HG03060 (cell line): ENCODE measurements around the gene CRYGN.

ENCODE experiments used
- ATAC-seq: cut with Tn5 transposase; IDR thresholded peaks from one replicate; pipeline ENCODE4 v1.9.1; 2021; ENCODE audit warnings: low read depth, moderate number of reproducible peaks; ENCODE audit not compliant: unreplicated experiment

Gene CRYGN

DNA sequence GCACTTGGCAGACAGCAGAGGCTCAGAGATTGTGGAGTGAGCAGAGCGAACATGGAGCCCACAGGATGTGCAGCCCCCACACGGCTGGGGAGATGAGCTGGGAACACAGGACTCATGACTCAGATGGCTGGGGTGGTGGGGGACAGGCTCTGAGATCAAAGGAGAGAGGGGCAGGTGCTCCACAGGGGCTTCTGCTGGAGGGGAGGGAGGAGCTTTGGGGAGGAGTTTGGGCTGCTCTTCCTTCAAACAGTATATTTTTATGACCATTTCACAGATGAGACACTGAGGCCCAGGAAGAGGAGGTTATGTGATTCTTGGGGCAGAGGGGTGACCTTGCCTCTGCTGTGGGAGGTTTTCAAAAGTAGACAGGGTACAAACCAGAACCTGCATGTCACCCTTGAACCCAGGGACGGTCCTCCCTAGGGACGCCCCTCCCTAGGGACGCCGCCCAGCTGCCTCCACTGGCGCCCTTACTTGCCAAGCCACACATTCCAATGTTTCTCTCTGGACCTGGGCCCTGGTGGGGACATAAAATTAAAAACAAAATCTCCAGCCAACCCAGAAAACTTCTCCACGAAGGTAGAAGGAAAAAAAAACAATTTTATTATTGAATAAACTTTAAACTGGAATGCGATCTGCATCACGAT lies 981 bp upstream of the CRYGN start:
- ATAC-seq = no peak

DNA sequence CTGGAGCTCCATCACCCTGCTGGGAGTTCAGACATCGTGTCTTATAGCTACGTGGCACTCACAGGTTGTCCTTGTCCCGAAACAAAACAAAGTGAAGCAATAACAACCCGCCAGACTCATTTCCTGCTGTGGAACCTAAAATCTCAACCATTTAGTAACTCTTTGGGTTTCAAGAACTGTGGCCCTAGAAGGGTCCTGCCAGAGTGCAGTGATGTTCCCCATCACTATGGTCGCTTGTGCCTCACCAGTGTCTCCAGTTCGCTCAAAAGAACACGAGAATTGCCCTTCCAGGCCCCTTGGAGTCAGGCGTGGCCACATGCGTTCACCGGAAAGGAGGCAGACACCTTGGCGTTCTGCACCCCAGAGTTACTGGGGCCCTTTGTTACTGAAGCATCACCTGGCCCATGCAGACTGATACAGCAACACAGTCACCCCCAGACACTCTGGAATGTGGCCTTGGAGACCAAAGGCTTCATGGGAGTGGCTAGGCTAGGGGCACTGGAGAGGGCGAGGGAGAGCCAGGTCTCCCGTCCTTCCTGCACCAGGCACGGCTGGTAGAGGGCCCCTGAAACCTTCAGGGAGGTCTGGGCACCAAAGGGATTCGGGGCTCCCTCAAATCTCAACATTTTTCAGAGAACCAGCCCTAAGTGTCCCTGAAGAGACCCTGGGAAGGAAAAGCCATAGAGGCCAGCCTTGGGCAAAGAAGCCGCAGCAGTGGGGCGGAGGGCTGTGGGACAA lies 908 bp downstream of the CRYGN start:
- ATAC-seq = no peak

DNA sequence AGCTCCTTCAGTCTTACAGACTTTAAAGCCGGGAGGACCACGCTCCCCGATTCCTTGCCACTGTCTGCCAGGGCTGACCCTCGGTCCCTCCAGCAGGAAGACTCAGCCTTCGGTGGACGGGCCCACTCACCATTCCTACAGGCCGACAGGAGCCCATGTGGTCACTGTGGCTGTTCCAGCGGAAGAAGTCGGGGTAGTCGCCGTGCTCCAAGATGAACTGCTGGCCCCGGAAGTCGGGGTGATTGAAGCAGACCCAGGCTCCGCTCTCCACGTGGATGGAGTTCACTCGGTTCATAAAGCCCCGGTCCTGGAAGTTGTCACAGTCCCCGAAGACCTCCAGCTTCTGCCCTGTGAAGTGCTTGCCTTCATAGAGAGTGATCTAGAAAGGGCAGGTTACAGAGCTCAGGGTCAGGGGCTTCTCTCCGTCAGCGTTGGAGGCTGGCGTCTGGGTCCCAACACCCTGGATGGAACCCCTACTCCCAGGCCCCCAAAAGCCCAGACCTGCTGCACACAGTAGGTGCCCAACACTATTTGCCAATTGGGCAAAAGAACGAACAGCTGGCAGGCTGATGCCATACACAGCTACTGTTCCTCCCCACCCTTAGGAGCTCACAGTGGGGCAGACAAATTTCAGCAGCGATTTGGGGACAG lies 1.9 kb downstream of the CRYGN start:
- no peak for ATAC-seq

DNA sequence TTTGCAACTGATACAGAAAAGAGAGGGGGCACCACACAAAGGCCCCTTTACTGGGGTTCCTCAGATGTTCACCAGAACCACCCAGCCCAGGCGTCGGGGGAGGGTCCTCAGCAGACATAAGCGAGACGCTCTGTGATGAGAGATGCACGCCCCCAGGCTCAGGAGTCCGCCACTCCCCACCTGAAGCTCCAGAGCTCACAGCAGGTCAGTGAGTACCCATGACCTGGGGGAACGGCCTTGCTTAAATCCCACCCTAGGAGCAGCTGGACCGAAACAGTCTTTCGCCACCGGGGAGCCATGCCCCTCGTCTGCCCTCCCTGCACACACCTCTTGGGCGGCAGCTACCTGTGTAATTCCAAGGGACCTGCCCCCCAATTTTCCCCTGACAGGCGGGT lies 2.8 kb downstream of the CRYGN start:
- ATAC-seq = no peak

DNA sequence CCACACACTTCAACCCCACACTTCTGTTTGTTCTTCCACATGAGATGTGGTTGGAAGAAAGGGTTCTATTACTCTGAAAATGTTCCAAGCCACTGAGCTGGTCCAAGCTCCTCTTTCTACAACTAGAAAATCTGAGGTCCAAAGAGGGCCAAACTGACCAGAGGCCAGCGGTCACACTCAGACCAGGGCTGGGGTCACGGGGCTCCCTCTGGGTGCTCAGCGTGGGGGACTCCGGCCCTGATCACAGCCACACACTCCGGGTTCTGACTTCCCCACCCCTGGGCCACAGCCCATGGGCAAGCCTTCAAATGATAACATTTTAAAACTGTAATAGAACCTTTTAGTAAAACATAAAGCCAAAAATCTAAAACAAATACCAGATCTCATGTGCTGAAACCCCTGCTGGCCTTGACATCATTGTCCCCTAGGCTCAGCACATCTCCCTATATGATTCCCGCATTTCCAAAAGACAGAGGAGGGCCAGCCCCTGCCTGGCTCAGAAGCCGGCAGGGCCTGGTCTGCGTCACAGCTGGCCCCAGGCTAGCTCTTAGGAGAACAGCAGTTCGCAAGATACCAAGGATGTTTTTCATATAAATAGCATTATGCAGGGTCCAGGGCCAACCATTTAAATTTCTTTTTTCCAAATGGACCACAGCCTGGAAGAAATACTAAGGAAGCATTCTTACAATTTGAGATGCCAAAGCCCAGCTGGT lies 3.3 kb downstream of the CRYGN start:
- no peak for ATAC-seq

DNA sequence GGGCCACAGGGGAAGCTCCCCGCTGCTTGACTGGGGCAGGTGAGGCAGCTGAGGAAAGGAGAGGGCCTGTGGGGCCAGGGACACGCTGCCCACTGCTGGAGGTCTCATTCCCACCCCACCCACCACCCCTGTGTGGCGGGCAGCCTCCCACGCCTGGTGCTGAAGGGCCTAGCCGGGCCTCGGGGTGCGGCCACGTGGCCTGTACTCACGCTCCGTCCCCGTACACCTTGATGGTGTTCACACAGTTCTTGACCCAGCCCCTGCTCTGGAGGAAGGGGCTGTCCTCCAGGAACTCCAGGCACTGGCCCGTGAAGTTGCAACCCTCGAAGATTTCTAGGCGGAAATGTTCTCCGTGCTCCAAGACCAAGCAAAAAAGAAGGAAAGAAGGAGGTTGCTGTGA lies 4.0 kb downstream of the CRYGN start:
- ATAC-seq = no peak

DNA sequence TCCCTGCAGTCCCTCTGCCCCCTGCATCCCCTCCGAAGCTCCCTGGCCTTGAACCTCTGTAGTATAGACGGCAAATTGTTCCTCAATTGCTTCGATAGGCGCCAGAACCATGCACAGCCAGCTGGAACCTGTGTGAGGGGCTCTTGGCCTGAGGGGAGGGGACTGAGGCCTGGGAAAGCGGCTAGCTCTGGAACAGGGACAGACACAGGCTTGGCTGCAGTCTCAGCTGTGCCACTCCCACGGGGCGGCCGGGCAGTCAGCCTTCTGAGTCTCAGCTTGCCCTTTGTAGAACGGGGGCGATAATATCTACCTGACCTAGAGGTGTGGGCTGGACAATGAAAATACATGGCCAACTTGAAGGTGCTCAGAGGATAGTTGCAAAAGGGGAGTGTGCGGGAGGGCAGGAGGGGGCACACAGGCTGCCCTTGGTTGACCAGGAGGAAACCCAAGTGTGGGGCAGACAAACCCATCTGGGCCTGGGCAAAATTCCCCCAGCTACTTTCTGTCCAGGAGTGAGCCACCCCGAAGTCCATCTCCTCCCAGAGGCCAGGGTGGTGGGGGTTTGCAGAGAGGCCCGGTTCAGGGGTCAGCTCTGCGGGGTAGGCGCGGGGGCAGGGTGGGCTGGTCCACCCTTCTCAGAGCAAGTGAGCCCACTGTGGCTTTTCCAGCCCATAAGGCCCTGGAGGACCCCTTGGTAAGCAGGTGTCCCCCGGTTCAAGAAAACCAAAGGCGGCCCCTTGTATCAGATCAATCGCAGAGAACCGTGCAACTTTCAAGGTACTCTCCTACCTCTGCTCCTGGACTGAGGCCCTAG lies 4.6 kb downstream of the CRYGN start:
- ATAC-seq = no peak

DNA sequence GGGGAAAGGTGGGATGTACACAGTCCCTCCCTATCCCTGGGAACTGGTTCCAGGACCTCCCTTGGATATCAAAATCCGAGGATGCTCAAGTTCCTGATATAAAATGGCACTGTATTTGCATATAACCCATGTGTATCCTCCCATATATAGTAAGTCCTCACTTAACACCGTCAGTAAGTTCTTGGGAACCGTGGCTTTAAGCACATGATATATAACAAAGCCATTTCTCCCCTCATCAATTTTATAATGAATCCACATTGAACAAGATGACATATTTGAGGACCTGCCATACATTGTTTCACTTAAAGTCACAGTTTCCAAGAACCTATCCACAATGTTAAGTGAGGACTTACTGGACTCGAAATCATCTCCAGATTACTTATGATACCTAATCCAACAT lies 5.4 kb downstream of the CRYGN start:
- ATAC-seq = no peak

DNA sequence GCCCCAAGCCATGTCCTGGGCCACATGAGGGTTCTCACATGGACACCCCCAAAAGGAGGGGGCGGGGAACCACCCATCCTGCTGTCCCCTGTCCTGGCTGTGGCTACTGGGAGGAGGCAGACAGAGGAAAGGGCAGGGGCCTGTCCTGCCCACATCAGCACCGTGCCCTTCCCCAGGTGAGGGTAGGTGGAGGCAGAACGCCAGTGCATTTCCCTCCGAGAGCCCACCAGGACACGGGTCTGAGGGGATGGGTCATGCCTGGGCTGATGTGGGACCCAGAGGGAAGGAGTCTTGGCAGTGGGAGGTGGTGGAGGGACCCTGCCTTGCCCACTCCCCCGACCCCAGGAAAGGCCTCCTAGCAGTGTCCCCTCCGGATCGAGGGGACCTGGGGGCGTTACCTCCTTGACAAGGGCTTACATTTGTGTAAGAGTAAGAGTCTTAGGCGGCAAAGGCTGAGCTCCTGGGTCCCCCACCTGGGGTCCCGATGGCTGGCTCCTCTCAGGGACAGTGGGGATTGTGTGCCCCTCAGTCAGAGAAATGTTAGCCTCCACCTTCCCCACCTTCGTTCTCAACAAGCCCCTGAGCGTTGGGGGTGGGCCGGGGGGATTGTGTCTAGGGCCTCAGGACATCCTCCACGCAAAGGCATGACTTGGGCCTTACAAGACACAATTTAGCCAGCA lies 6.1 kb downstream of the CRYGN start:
- ATAC-seq = no peak

DNA sequence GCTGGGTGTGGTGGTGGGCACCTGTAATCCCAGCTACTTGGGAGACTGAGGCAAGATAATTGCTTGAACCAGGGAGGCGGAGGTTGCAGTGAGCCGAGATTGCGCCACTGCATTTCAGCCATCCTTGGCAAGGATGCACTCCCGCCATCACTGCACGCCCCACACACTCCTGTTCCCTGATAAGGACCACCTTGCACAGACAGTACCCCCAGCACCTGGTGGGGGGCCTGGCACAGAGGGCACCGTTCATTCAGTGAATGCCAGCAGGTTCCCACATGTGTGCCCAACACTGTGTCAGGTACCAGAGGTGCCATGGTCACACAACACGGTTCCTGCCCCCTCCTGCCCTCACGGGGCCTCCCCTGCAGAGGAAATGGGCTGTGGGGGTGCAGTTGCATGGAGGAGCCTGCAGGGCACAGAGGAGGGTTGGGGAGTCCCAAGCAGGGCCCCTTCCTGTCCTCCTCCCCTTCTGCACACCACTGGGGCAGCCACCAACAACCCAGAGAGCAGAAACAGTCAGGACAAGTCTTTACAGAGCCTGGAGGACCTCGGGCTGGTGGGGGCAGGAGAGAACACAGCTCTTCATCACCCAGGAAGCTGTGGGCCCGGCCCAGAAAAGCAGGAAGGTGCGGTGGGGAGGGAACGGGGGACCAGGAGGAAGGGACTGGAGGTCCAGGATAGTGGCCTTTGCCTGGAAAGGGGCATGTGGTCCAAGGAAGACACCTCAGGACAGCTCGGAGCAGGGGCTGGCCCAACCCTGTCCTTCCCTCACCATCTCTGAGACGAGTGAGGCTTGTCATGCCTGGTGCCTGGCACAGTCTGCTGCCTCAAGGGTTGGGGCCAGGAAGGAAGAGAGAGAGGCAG lies 7.1 kb downstream of the CRYGN start:
- ATAC-seq = no peak

DNA sequence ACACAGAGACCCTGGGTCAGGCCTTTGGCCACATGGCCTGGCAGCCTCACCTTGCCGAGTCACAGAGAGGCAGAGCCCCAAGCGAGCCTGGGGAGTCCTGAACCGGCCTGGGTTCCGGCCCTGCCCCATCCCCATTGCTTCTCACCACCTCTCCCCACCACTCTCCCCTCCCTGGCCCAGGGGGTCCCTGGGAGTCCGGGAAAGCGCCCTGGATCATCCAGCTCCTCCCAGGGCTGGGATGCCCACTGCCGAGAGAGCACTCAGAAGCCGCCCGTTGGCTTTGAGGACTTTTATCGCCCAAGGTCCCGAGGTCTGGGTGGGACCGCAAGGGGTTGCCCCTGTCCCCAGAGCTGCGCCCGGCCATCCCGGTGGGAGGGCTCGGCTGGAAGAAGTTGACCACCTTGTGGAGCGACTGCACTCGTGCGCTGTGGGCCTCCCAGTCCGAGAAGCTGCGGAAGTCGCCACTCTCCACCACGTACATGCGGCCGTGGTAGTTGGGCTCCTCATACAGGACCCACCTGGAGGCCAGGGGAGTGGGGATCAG lies 8.1 kb downstream of the CRYGN start:
- no peak for ATAC-seq

DNA sequence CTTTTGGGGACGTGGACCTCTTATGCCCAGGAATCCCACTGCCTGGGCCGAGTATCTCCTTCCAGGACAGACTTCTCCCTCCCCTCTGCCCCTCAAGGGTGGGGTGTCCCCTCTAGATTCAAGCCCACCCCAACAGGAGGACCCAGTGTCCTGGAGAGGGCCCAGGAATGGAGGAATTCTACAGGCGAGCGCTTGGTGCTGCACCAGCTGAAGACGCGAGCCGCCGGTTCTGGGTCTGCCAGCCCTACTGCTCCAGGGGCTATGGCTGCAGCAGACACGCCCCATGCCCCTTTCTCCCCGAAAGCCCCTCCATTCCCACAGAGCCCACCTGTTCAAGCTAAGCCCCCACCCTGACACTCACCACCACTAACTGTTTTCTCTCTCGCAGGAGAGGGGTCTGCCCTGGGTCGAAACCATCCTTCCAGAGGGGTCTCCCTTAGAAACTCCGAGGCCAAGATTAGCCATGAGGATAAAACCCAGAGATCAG lies 8.6 kb downstream of the CRYGN start:
- no peak for ATAC-seq

DNA sequence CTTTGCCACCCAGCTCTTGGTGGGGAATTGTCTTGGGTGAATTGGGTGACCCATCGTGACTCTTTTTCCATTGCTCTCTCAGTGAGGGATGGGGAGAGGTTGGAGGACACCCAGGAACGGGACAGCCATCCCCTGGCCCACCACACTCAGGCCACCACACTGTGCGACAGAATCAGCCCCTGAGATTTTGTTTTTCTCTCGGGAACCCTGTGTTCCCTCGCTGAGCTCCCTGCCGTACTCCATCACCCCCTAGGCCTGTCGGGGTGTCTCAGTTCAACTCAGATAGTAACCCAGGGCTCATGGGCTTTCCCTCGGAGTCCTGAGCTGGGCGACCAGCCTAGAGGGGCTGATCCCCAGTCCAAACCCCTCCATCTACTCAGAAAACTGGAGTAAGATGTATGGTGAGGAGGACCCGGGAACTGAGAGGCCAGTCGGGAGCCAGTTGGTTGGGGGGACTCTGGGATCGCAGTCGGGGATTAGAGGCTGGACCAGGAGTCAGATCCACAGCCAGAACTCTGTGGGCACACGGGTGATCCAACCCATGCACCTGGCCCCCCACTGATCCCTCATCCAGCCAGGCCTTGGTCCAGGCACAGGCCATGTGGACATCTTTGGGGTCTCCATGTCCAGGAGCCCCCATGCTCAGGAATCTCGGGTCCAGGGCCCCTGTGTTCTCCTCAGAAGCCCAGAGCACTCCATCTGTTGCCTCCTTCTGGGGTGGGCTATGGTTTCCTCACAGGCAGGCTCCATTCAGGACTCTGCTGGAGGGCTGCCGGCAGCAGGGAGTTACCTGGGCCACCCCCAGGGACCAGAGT lies 9.3 kb downstream of the CRYGN start:
- no peak for ATAC-seq

DNA sequence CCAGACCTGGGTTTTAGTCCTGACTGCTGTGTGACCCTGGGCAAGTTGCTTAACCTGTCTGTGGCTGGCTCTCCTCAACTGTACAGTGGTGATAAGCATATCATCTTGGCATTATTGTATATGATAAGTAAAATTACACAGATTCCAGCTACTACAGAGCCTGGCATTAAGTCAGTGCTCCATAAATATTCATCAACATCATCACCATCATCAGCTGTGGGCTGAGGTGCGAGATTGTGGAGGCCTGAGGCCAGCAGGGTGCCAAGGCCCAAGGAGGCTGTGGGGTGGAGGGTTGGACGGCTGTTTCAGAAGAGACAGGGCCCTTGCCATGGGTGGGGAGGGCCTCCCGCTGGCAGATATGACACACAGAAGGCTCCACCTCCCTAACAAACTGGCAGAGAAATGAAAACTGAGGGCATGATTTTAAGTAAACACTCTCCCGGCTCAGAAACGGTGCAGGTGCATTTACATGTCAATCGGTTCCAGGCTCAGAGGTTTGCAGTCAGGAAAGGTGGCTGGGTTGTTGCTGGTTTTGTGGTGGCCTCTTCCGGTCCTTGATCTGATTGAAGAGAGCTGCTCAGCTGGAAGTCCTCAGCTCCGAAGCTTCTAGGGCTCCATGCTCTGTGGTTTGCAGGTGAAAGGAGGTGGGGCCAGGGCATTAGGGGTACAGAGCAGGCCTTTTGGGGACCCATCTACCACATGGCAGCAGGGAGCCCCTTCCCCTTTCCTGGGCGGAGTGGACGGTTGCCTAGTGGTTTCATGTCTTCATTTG lies 10.2 kb downstream of the CRYGN start:
- ATAC-seq = no peak

DNA sequence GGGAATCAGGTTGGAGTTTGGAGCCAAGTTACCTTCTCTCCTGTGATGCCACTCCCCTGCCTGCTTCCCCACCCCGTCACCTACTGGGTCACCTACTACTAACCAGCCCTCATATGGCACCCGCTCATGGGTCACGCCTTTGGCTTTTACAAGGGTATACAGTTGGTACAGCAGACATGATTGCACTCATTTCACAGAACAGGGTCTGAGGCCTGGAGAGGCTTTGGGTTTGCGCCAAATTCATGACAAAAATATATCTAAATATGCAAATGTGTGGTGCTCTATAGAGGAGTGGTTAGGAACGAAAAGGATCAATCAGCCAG lies 10.7 kb downstream of the CRYGN start:
- ATAC-seq = no peak

DNA sequence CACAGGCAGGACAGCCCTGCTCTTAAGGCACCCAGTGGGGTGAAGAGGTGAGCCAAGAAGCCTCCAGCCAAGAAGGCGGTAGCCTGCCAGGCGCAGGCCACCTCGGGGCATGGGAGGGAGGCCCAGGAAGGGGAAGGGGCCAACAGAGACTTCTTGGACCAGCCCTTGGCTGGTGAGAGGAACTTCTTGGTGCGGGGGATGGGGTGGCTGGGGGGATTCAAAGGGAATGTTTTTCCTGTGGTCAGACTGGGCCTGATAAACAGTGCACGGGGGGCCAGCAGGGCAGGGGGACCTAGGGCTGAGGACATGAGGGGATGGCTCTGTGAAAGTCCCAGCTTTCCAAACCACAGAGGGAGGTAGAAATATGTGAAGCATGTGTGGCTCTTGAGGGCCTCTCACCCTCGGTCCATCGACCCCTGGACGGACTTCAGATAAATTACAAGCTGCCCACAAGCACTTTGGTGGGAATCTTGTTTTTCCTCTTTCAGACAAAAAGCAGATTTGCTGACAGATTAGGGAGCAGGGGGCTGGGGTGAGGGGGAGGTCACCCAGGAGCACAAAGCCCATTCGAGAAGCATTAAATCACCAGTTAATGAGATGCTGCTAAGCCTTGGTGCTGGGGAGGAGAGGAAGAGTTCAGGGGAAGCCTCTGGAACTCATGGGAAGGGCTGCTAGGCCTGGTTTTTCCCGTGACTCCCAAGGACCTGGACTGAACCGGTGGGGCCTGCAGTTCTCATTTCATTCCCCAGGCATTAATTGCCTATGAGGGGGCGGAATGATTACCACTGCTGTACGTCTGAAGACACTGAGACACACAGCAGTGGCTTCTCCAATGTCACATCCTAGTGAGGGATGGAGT lies 11.3 kb downstream of the CRYGN start:
- no peak for ATAC-seq
